Calu3 (cell line): ENCODE measurements around the gene CNNM4. TPM values are rescaled to one million over a fixed set of nuclear protein-coding genes. Genes with fewer than 3 reads are reported as not detected.
A peak's percentile ranks its signal among the peaks of the same experiment; 100 is the strongest.

ENCODE experiments used
- BruUV-seq: library from RNA; stranded (reverse); fragments of 400-500 nt; replicated peaks from 2 replicates; lab custom pipeline; 2021; lab: Mats Ljungman, UMichigan
- CTCF ChIA-PET: fragments of 300-600 bp; sonication (Branson Sonifier 250); formaldehyde crosslinking; loops from one replicate; lab custom pipeline; 2022; ENCODE audit warnings: antibody characterized with exemption; lab: Charles Lee
- DNase-seq: peaks from one replicate; pipeline ENCODE4 v3.0.0; 2022
- H3K27ac Mint-ChIP-seq: one replicate; pipeline ENCODE4 v1.8.0; 2022; ENCODE audit warnings: mixed read lengths; ENCODE audit not compliant: unreplicated experiment
- H3K27me3 Mint-ChIP-seq: one replicate; pipeline ENCODE4 v1.8.0; 2022; ENCODE audit warnings: mixed read lengths; ENCODE audit not compliant: unreplicated experiment
- H3K36me3 Mint-ChIP-seq: one replicate; pipeline ENCODE4 v1.8.0; 2022; ENCODE audit warnings: mild to moderate bottlenecking, moderate library complexity, mixed read lengths; ENCODE audit not compliant: insufficient read depth, unreplicated experiment
- H3K4me1 Mint-ChIP-seq: one replicate; pipeline ENCODE4 v1.8.0; 2022; ENCODE audit warnings: mild to moderate bottlenecking, low read depth, mixed read lengths; ENCODE audit not compliant: unreplicated experiment
- H3K4me3 Mint-ChIP-seq: one replicate; pipeline ENCODE4 v1.8.0; 2022; ENCODE audit warnings: mild to moderate bottlenecking, low read depth, moderate library complexity, mixed read lengths; ENCODE audit not compliant: unreplicated experiment
- H3K9me3 Mint-ChIP-seq: one replicate; pipeline ENCODE4 v1.8.0; 2022; ENCODE audit warnings: low read depth, mixed read lengths; ENCODE audit not compliant: unreplicated experiment
- intact Hi-C: fragments of 100-400 bp; cut with micrococcal nuclease; formaldehyde crosslinking; loops from one replicate; pipeline ENCODE4 v1.10.0; 2022; ENCODE audit not compliant: unreplicated experiment
- total RNA-seq: library from RNA; stranded (reverse); gene quantifications from 2 replicates; pipeline ENCODE4 v1.2.3, GENCODE V29; 2022
- TF ChIP-seq, protein P1 (sequence below): fragments of 200-600 bp; IDR thresholded peaks from one replicate; pipeline ENCODE4 v1.8.0; 2022; ENCODE audit warnings: antibody characterized with exemption; ENCODE audit not compliant: unreplicated experiment

CNNM4 gene
- total RNA-seq, 1 experiment from 2014 or later: 22.3 TPM

DNA sequence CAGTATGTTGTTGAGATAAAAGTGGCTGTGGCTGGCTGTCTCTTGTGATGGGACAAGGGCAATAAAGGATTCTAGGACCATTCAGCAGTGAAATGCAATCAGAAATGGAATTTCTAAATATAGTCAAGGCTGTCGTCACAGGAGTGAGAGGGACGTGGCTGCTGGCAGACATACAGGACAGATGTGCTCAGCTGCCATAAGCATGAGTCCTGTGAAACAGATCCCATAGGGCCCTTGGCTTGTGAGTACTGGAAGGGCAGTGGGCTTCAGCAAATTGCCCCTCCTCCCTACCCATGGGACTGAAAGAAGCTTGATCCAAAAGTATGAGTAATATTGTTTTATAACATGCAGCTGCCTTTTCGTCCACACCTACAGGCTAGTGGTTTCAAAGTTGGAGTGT, 51.2 kb downstream of the CNNM4 start:
- no peak overlapping the region for H3K27ac Mint-ChIP-seq
- BruUV-seq: no TSS peak
- no peak overlapping the region for H3K4me3 Mint-ChIP-seq
- CTCF ChIA-PET: interaction anchor here (0.6 kb wide), 1 partner anchor 401 kb away, joined by 4 read pairs; no protein-coding TSS in a partner anchor
- peaks cover 23% of the 10 kb centered on the region for H3K36me3 Mint-ChIP-seq
- intact Hi-C loops: loop anchor here (10.0 kb wide), 1 partner anchor 257 kb away; no protein-coding TSS in a partner anchor
- no peaks in the 10 kb centered on the region for H3K4me1 Mint-ChIP-seq
- TF ChIP-seq, protein P1, sequence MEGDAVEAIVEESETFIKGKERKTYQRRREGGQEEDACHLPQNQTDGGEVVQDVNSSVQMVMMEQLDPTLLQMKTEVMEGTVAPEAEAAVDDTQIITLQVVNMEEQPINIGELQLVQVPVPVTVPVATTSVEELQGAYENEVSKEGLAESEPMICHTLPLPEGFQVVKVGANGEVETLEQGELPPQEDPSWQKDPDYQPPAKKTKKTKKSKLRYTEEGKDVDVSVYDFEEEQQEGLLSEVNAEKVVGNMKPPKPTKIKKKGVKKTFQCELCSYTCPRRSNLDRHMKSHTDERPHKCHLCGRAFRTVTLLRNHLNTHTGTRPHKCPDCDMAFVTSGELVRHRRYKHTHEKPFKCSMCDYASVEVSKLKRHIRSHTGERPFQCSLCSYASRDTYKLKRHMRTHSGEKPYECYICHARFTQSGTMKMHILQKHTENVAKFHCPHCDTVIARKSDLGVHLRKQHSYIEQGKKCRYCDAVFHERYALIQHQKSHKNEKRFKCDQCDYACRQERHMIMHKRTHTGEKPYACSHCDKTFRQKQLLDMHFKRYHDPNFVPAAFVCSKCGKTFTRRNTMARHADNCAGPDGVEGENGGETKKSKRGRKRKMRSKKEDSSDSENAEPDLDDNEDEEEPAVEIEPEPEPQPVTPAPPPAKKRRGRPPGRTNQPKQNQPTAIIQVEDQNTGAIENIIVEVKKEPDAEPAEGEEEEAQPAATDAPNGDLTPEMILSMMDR: no peak
- no peaks in the 10 kb centered on the region for H3K9me3 Mint-ChIP-seq
- no peaks in the 10 kb centered on the region for H3K27me3 Mint-ChIP-seq
- no peak for DNase-seq

DNA sequence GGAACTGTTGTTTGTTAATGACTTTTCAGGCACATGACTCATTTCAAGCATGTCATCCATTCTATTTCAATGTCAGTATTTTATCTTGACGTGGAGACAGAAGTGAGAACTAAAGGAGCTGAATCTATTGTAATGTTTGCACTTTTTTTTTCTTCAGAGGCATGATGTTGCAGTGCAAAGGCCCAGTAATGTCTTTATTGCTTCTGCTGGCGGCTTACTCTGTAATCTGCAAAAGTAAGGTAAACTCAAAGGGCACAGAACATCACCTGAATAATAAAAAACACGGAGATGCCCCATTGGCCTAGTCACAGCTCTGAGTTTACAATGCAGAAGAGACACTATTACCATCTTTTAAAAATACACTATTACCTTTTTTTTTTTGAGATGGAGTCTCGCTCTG, 53.0 kb downstream of the CNNM4 start:
- TF ChIP-seq, protein P1: no peak
- H3K9me3 Mint-ChIP-seq: no peaks in the 10 kb centered on the region
- CTCF ChIA-PET: no interaction called here
- no peak for DNase-seq
- BruUV-seq: no TSS peak
- H3K36me3 Mint-ChIP-seq: peaks cover 39% of the 10 kb centered on the region
- intact Hi-C loops: loop anchor here (10.0 kb wide), 1 partner anchor 259 kb away; no protein-coding TSS in a partner anchor
- H3K4me3 Mint-ChIP-seq: no peak overlapping the region
- H3K27ac Mint-ChIP-seq: no peak overlapping the region
- H3K4me1 Mint-ChIP-seq: peaks cover 12% of the 10 kb centered on the region
- H3K27me3 Mint-ChIP-seq: no peaks in the 10 kb centered on the region

DNA sequence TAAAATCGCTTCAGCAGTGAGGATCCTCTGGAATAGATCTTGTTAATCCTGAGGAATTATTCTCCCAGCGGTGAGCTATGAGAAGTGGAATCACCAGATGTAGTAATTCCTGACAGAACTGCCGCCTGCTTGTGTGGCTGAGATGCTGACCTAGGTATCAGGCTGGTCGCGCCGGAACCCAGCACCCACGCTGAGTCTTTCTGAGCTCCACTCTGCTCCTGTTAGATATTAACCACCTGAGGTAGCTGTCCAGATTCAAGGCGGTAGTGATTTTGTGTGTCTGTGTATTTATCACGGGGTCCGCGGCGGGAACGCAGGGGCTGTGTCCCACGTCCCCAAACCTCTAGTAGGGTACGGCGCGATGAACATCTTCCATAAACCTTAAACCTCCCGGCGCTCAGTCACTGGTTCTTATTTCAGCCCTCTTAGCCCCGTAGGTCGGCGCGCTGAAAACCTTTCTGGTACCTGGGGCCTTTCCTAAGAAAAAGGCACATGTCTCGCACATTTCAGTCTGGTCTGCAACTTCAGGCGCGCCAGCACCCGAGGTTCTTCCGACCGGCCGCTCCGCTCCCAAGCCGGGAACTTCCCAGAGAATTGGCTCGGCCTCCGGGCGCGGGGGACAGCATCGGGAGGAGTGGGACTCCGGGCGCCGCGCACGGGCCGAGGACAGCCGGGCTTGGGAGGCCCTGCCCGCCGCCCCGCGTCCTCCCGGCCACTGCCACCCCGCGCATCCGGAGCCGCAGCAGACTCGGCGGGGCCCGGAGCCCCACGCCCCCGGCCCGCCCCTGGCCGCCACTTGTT, 54.8 kb downstream of the CNNM4 start:
- no TSS peak for BruUV-seq
- H3K9me3 Mint-ChIP-seq: no peaks in the 10 kb centered on the region
- intact Hi-C loops: loop anchor here (5.0 to 10.0 kb wide), 3 partner anchors 53 to 261 kb away; partner anchors contain the start of genes CNNM4 and KANSL3
- peaks cover 52% of the 10 kb centered on the region for H3K36me3 Mint-ChIP-seq
- DNase-seq: peak; percentile 12
- no peaks in the 10 kb centered on the region for H3K27me3 Mint-ChIP-seq
- H3K4me1 Mint-ChIP-seq: peaks cover 30% of the 10 kb centered on the region
- H3K27ac Mint-ChIP-seq: peak overlapping the region; percentile 52
- peak overlapping the region; percentile 77 for H3K4me3 Mint-ChIP-seq
- CTCF ChIA-PET: interaction anchor here (0.5 to 1.4 kb wide), 5 partner anchors 37 to 258 kb away, joined by 3 to 5 read pairs (median 4); partner anchors contain the start of gene ANKRD39
- TF ChIP-seq, protein P1: no peak

DNA sequence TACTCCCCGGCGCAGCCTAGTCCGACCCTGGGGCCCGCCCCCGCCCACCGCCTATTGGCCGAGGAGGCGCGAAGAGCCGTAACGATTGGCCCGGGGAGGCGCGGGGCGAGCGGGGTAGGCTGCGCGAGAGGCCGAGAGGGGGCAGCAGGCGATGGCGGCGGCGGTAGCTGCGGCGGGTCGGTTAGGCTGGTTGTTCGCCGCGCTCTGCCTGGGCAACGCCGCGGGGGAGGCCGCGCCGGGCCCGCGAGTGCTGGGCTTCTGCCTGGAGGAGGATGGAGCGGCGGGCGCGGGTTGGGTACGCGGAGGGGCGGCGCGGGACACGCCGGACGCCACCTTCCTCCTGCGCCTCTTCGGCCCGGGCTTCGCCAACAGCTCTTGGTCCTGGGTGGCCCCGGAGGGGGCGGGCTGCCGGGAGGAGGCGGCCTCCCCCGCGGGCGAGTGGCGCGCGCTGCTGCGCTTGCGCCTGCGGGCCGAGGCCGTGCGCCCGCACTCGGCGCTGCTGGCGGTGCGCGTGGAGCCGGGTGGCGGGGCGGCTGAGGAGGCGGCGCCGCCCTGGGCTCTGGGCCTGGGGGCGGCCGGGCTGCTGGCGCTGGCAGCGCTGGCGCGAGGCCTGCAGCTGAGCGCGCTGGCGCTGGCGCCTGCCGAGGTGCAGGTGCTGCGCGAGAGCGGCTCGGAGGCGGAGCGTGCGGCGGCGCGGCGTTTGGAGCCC, 55.6 kb downstream of the CNNM4 start, which contains the start of gene CNNM3:
TSS of gene CNNM3 (plus strand) at position 142 of the 709 bp plus-strand sequence. CDS start at position 152, 10 bp downstream.
- TF ChIP-seq, protein P1: peak; percentile 65
- BruUV-seq: no TSS peak
- Mint-ChIP-seq H3K27ac (peak within 1 kb of the TSS; percentile 52), H3K36me3 (peaks cover 54% of the 10 kb centered on the region), H3K4me1 (peaks cover 38% of the 10 kb centered on the region), H3K4me3 (peak within 1 kb of the TSS; percentile 77), H3K27me3 (no peaks in the 10 kb centered on the region), H3K9me3 (no peaks in the 10 kb centered on the region)
- CTCF ChIA-PET: interaction anchor here (1.0 to 1.4 kb wide), 4 partner anchors 42 to 259 kb away, joined by 4 to 5 read pairs (median 4); partner anchors contain the start of gene ANKRD39
- DNase-seq: peak; percentile 98
- intact Hi-C loops: loop anchor here (5.0 to 10.0 kb wide), 3 partner anchors 54 to 261 kb away; partner anchors contain the start of genes CNNM4 and KANSL3
